Measurements from ENCODE around the gene RPS13. TPM values are rescaled to one million over a fixed set of nuclear protein-coding genes. Genes with fewer than 3 reads are reported as not detected.
"Not testable (repeated sequence)": the region's sequence is repeated elsewhere in the genome, so short reads cannot be mapped to it uniquely, and the experiment has no call there.

RPS13 gene
- total RNA-seq, 4 donors from 2014 or later, result 454 to 1,423 (median 780) TPM

DNA sequence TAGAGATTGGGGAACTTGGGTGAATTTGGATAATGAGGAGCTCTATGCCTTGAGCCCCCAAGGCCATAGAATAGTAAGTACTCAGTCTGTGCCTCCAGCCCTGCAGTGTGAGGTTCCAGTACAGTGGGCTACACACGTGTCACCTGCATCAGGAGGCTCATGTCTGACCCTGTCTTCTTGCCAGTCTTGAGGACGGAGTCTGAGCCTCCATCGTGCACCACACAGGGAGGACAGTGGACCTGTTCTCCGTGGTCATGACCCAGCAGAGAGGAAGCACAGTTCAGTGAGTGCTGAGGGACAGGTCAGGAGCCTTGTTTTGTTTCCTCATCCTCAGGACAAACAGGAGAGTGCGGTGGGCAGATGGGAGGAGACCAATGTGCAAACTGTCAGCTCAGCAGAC is 30.8 kb downstream of the RPS13 start:
- H3K36me3 ChIP-seq, result no peaks in the 10 kb centered on the region
- in situ Hi-C loops (cut with MboI; ENCODE audit: low pct_ligation_motif_present in 1 of 4, low pct_unique_long_range_greater_than_20kb in 1 of 4, low sequenced_read_pairs in 3 of 4), result no loop called here
- no peak overlapping the region for H3K4me3 ChIP-seq
- 78% methylated on average over 5 of the region's 5 CpGs; no CpG with 5 or more reads in 1 of the 2 donors for WGBS, 2 donors (ENCODE audit: low coverage in 1 of 2)
- intact Hi-C loops (cut with DNase I; ENCODE audit: low total_unique reads), result no loop called here
- TF ChIP-seq CTCF (IDR thresholded peaks at IDR 0.05) (no peak), POLR2A (IDR thresholded peaks at IDR 0.05) (no peak), EP300 (IDR thresholded peaks at IDR 0.05; ENCODE audit: low read depth) (no peak), POLR2AphosphoS5 (IDR thresholded peaks at IDR 0.05) (no peak)
- peaks cover 0 to 4% (median 0%) of the 10 kb centered on the region in 4 donors for H3K4me1 ChIP-seq
- no peaks in the 10 kb centered on the region for H3K9me3 ChIP-seq
- no peak for DNase-seq
- H3K27ac ChIP-seq, result no peak overlapping the region
- no peaks in the 10 kb centered on the region for H3K27me3 ChIP-seq

GRCh38 chr11:17036666-17037658 is 40.5 kb downstream of the RPS13 start:
- H3K27me3 ChIP-seq, result no peaks in the 10 kb centered on the region
- peak; percentile 43 for DNase-seq
- no peak for TF ChIP-seq POLR2AphosphoS5 (IDR thresholded peaks at IDR 0.05)
- no peak for TF ChIP-seq EP300 (IDR thresholded peaks at IDR 0.05; ENCODE audit: low read depth)
- TF ChIP-seq POLR2A (IDR thresholded peaks at IDR 0.05), result no peak
- TF ChIP-seq CTCF (IDR thresholded peaks at IDR 0.05), result peak in 1 of 5 experiments; percentile 19

GRCh38 chr11:17034027-17034426 is 43.4 kb downstream of the RPS13 start:
- WGBS, 2 donors (ENCODE audit: low coverage in 1 of 2), result 90 to 100% methylated on average over 1 to 10 of the region's 10 CpGs
- DNase-seq; in situ Hi-C loops (cut with MboI; ENCODE audit: low pct_ligation_motif_present in 1 of 4, low pct_unique_long_range_greater_than_20kb in 1 of 4, low sequenced_read_pairs in 3 of 4); H3K4me1 ChIP-seq; H3K4me3 ChIP-seq; H3K36me3 ChIP-seq; intact Hi-C loops (cut with DNase I; ENCODE audit: low total_unique reads); H3K9me3 ChIP-seq; H3K27ac ChIP-seq; H3K27me3 ChIP-seq: not testable (repeated sequence)

More at GRCh38 chr11:17036666-17037658, 40.5 kb downstream of the RPS13 start:
- H3K4me1 ChIP-seq, result no peaks in the 10 kb centered on the region
- in situ Hi-C loops (cut with MboI; ENCODE audit: low pct_ligation_motif_present in 1 of 4, low pct_unique_long_range_greater_than_20kb in 1 of 4, low sequenced_read_pairs in 3 of 4) (no loop called here), intact Hi-C loops (cut with DNase I; ENCODE audit: low total_unique reads) (no loop called here)
- H3K4me3 ChIP-seq, result no peak overlapping the region
- no peaks in the 10 kb centered on the region for H3K9me3 ChIP-seq
- 79% methylated on average over 5 of the region's 6 CpGs; no CpG with 5 or more reads in 1 of the 2 donors for WGBS, 2 donors (ENCODE audit: low coverage in 1 of 2)
- no peak overlapping the region for H3K27ac ChIP-seq
- no peaks in the 10 kb centered on the region for H3K36me3 ChIP-seq

DNA sequence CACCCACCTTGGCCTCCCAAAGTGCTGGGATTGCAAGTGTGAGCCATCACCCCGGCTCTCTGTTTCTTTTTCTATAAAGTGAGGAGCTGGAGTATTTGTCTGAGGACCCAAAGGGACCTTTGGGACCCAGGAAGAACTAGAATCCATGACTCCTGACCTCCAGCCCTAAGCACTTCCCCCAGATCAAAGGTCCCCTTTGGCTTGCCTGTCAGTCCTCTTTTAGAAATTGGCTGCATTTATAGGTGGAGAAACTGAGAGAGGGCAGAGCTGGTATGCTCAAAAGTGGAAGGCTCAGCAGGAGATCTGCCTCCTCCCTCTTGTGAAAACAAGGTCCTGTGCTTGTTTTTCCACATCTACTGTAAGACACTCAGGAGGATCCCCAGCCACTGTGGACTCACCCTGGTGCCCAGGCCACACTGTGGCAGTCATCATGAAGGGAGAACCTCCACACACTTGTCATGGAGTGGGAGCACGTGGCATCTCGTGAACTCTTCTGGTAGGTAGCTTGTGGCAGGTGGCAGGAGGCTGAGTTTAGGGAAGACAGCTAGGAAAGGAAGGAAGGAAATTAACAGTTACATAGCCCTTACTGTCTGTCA is 50.9 kb downstream of the RPS13 start:
- no peak overlapping the region for H3K4me3 ChIP-seq
- no peaks in the 10 kb centered on the region for H3K36me3 ChIP-seq
- H3K4me1 ChIP-seq, result no peaks in the 10 kb centered on the region
- no peaks in the 10 kb centered on the region for H3K9me3 ChIP-seq
- DNase-seq, result no peak
- intact Hi-C loops (cut with DNase I; ENCODE audit: low total_unique reads) (no loop called here), in situ Hi-C loops (cut with MboI; ENCODE audit: low pct_ligation_motif_present in 1 of 4, low pct_unique_long_range_greater_than_20kb in 1 of 4, low sequenced_read_pairs in 3 of 4) (no loop called here)
- 90% methylated on average over 3 of the region's 3 CpGs; no CpG with 5 or more reads in 1 of the 2 donors for WGBS, 2 donors (ENCODE audit: low coverage in 1 of 2)
- H3K27me3 ChIP-seq, result no peaks in the 10 kb centered on the region
- no peak overlapping the region for H3K27ac ChIP-seq
- TF ChIP-seq EP300 (IDR thresholded peaks at IDR 0.05; ENCODE audit: low read depth), result no peak

GRCh38 chr11:17024924-17025323 is 52.5 kb downstream of the RPS13 start:
- WGBS, 2 donors (ENCODE audit: low coverage in 1 of 2), result 81 to 85% methylated on average over 2 of the region's 2 CpGs
- no peak for DNase-seq
- Histone ChIP-seq H3K4me3 (no peak overlapping the region), H3K36me3 (no peaks in the 10 kb centered on the region), H3K9me3 (no peaks in the 10 kb centered on the region), H3K27me3 (no peaks in the 10 kb centered on the region), H3K4me1 (no peaks in the 10 kb centered on the region), H3K27ac (no peak overlapping the region)
- intact Hi-C loops (cut with DNase I; ENCODE audit: low total_unique reads) (no loop called here), in situ Hi-C loops (cut with MboI; ENCODE audit: low pct_ligation_motif_present in 1 of 4, low pct_unique_long_range_greater_than_20kb in 1 of 4, low sequenced_read_pairs in 3 of 4) (no loop called here)
- TF ChIP-seq POLR2AphosphoS5 (IDR thresholded peaks at IDR 0.05) (no peak), CTCF (IDR thresholded peaks at IDR 0.05) (no peak), POLR2A (IDR thresholded peaks at IDR 0.05) (no peak), EP300 (IDR thresholded peaks at IDR 0.05; ENCODE audit: low read depth) (no peak)
